Ovary (tissue), 3 donors: Measurements from ENCODE around the gene ZBTB34.

Experiments
- POLR2A ChIP-seq: fragments of 450-650 bp; IDR thresholded peaks from one replicate; pipeline ENCODE4 v1.6.1; 2017; ENCODE audit warnings: antibody characterized with exemption, mild to moderate bottlenecking, moderate library complexity
- TF ChIP-seq, protein P1 (sequence below), 3 donors: fragments of 450-650 bp in 2 of 3; fragments of 200-600 bp in 1 of 3; IDR thresholded peaks; one replicate each; pipeline versions ENCODE4 v1.5.1 to v1.8.0; 2016 to 2022; ENCODE audit warnings: antibody characterized with exemption in 3 of 3, mild to moderate bottlenecking in 1 of 3
- donor health status: DM: no; HTN: no; CAD: no.

DNA sequence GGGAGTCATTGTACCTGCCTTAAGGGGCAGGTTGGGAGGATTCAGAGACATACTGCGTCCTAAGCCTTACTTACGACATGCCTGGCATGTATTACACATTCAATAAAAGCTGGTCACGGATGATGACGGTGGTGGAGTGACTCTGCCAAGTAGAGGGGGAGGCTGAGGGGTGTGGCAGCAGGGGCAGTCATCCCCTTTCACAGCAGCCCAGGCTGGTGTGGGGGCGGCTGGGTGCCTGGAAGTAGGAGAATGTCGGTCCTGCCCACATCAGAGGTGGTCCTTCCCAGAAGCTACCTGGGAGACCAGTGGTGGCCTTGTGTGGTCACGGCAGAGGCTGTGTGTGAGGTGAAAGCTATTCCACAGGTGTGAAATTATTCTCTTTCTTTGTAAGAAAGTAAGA lies 8.9 kb downstream of the ZBTB34 start:
- TF ChIP-seq, protein P1, sequence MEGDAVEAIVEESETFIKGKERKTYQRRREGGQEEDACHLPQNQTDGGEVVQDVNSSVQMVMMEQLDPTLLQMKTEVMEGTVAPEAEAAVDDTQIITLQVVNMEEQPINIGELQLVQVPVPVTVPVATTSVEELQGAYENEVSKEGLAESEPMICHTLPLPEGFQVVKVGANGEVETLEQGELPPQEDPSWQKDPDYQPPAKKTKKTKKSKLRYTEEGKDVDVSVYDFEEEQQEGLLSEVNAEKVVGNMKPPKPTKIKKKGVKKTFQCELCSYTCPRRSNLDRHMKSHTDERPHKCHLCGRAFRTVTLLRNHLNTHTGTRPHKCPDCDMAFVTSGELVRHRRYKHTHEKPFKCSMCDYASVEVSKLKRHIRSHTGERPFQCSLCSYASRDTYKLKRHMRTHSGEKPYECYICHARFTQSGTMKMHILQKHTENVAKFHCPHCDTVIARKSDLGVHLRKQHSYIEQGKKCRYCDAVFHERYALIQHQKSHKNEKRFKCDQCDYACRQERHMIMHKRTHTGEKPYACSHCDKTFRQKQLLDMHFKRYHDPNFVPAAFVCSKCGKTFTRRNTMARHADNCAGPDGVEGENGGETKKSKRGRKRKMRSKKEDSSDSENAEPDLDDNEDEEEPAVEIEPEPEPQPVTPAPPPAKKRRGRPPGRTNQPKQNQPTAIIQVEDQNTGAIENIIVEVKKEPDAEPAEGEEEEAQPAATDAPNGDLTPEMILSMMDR (IDR thresholded peaks at IDR 0.05) = no peak
- TF ChIP-seq POLR2A = no peak
